HTR-8/SVneo (cell line): ENCODE measurements around the gene GON4L.
"Not testable (repeated sequence)": the region's sequence is repeated elsewhere in the genome, so short reads cannot be mapped to it uniquely, and the experiment has no call there.

ENCODE experiments used
- DNase-seq: peaks from one replicate; pipeline ENCODE4 v3.0.0; 2011; ENCODE audit warnings: low spot score, mixed read lengths; ENCODE audit not compliant: insufficient read length
- FAIRE-seq: peaks from 2 replicates; lab custom pipeline; 2011; peaks lifted over from hg19 to GRCh38; lab: Jason Lieb, UNC

The GON4L gene

GRCh38 chr1:155760751-155761475, 96.1 kb downstream of the GON4L start:
- DNase-seq (no peak), FAIRE-seq (no peak)

- FAIRE-seq (no peak), DNase-seq (no peak)
Measured at GRCh38 chr1:155759966-155760630, 96.9 kb downstream of the GON4L start.

- DNase-seq, FAIRE-seq: not testable (repeated sequence)
Measured at GRCh38 chr1:155759017-155759416, 98.0 kb downstream of the GON4L start.

- DNase-seq, FAIRE-seq: not testable (repeated sequence)
Measured at GRCh38 chr1:155748141-155748540, 108.9 kb downstream of the GON4L start.

- not testable (repeated sequence) for DNase-seq, FAIRE-seq
Measured at GRCh38 chr1:155747586-155747985, 109.4 kb downstream of the GON4L start.

GRCh38 chr1:155745284-155746228, 111.5 kb downstream of the GON4L start:
- FAIRE-seq: peak; percentile 48
- peak; percentile 71 for DNase-seq

- FAIRE-seq (no peak), DNase-seq (no peak)
Measured at GRCh38 chr1:155744711-155745283, 112.2 kb downstream of the GON4L start.

- no peak for FAIRE-seq
- DNase-seq: no peak
Measured at GRCh38 chr1:155741908-155742307, 115.1 kb downstream of the GON4L start.

GRCh38 chr1:155740995-155741394, 116.0 kb downstream of the GON4L start:
- DNase-seq (no peak), FAIRE-seq (no peak)

- FAIRE-seq (no peak), DNase-seq (peak; percentile 36)
Measured at GRCh38 chr1:155729031-155729898, 127.7 kb downstream of the GON4L start.

- no peak for FAIRE-seq
- no peak for DNase-seq
Measured at GRCh38 chr1:155725142-155725541, 131.9 kb downstream of the GON4L start.

GRCh38 chr1:155719703-155720102, 137.3 kb downstream of the GON4L start:
- DNase-seq: no peak
- FAIRE-seq: no peak

GRCh38 chr1:155718524-155719115, 138.4 kb downstream of the GON4L start:
- not testable (repeated sequence) for FAIRE-seq, DNase-seq

GRCh38 chr1:155717041-155717440, 140.0 kb downstream of the GON4L start:
- no peak for DNase-seq
- no peak for FAIRE-seq

- FAIRE-seq: no peak
- DNase-seq: no peak
Measured at GRCh38 chr1:155715777-155716176, 141.2 kb downstream of the GON4L start.

- not testable (repeated sequence) for FAIRE-seq, DNase-seq
Measured at GRCh38 chr1:155715056-155715455, 142.0 kb downstream of the GON4L start.

GRCh38 chr1:155713075-155713474, 143.9 kb downstream of the GON4L start:
- DNase-seq (no peak), FAIRE-seq (no peak)

GRCh38 chr1:155712636-155713035, 144.4 kb downstream of the GON4L start:
- FAIRE-seq, DNase-seq: not testable (repeated sequence)

- not testable (repeated sequence) for FAIRE-seq, DNase-seq
Measured at GRCh38 chr1:155711457-155711856, 145.6 kb downstream of the GON4L start.
